BJ (cell line): ENCODE results near the gene PTTG1. TPM values are rescaled to one million over a fixed set of nuclear protein-coding genes. Genes with fewer than 3 reads are reported as not detected.

Experiments
- CTCF ChIA-PET: fragments of 350-600 bp; formaldehyde crosslinking; extraction: SDS; loops from one replicate; lab custom pipeline; 2021; ENCODE audit warnings: antibody characterized with exemption, inconsistent platforms; lab: Yijun Ruan, JAX
- POLR2A ChIA-PET: fragments of 300-600 bp; sonication (Branson Sonifier 250); formaldehyde crosslinking; extraction: SDS; loops from one replicate; lab custom pipeline; 2021; ENCODE audit warnings: antibody characterized with exemption; lab: Charles Lee
- DNase-seq: peaks from one replicate; pipeline ENCODE4 v3.0.0-alpha.2; 2011; ENCODE audit warnings: low read depth
- H3K27me3 ChIP-seq: 2 replicates; pipeline ENCODE4 v1.6.0; 2011; ENCODE audit warnings: low read length; ENCODE audit not compliant: control insufficient read depth, insufficient read depth
- H3K36me3 ChIP-seq: 2 replicates; pipeline ENCODE4 v1.5.1; 2011; ENCODE audit warnings: low read length; ENCODE audit not compliant: control insufficient read depth, insufficient read depth
- H3K4me3 ChIP-seq: 2 replicates; pipeline ENCODE4 v1.5.1; 2011; ENCODE audit warnings: low read depth, mild to moderate bottlenecking, control low read depth, low read length
- polyA plus RNA-seq: library from polyadenylated mRNA; depleted of rRNA; stranded (reverse); fragments of >200 nt; gene quantifications from 2 replicates; pipeline ENCODE4 v1.2.3, GENCODE V29; 2011
- TF ChIP-seq, protein P1 (sequence below): IDR thresholded peaks from 2 replicates; pipeline ENCODE4 v1.5.1; 2011; ENCODE audit warnings: low read depth, mild to moderate bottlenecking, control low read depth, inconsistent platforms, low read length, moderate library complexity; ENCODE audit not compliant: insufficient read depth

Gene PTTG1
- polyA plus RNA-seq, 1 experiment, result 59.3 TPM

DNA sequence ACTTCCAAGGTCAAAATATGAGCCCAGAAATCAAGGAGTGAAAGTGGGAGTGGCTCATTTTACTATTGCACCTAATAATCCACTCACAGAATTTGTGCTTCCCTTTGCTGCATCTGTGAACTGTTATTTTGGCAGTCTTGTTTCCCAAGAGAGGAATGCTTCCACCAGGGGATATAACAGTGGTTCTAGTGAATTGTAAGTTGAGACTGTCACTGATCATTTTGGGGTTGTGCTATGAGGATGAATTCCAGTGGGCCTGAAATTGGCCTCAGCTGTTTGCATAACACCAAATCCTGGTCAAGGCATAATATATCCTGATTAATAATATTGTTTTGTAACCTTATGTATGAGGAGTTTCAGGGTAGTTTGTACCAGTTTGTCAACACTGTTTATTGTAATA, 36.2 kb upstream of the PTTG1 start:
- TF ChIP-seq, protein P1, sequence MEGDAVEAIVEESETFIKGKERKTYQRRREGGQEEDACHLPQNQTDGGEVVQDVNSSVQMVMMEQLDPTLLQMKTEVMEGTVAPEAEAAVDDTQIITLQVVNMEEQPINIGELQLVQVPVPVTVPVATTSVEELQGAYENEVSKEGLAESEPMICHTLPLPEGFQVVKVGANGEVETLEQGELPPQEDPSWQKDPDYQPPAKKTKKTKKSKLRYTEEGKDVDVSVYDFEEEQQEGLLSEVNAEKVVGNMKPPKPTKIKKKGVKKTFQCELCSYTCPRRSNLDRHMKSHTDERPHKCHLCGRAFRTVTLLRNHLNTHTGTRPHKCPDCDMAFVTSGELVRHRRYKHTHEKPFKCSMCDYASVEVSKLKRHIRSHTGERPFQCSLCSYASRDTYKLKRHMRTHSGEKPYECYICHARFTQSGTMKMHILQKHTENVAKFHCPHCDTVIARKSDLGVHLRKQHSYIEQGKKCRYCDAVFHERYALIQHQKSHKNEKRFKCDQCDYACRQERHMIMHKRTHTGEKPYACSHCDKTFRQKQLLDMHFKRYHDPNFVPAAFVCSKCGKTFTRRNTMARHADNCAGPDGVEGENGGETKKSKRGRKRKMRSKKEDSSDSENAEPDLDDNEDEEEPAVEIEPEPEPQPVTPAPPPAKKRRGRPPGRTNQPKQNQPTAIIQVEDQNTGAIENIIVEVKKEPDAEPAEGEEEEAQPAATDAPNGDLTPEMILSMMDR, result no peak
- no peak for DNase-seq
- no peaks in the 10 kb centered on the region; the same call in 1 of the 2 replicates for H3K27me3 ChIP-seq
- POLR2A ChIA-PET, result no interaction called here
- H3K4me3 ChIP-seq, result no peak overlapping the region
- CTCF ChIA-PET, result no interaction called here
- no peaks in the 10 kb centered on the region for H3K36me3 ChIP-seq

GRCh38 chr5:160387445-160387844, 34.2 kb upstream of the PTTG1 start:
- H3K27me3 ChIP-seq, result no peaks in the 10 kb centered on the region
- no peak overlapping the region for H3K4me3 ChIP-seq
- ChIA-PET POLR2A (no interaction called here), CTCF (no interaction called here)
- TF ChIP-seq, protein P1, result no peak
- DNase-seq, result no peak
- H3K36me3 ChIP-seq, result no peaks in the 10 kb centered on the region

- ChIA-PET POLR2A (no interaction called here), CTCF (interaction anchor here (0.6 to 6.2 kb wide), 15 partner anchors 9 to 371 kb away, joined by 3 to 27 read pairs (median 4); partner anchors contain the start of gene C1QTNF2)
- H3K4me3 ChIP-seq, result no peak overlapping the region
- TF ChIP-seq, protein P1, result peak; percentile 51
- no peak for DNase-seq
- no peaks in the 10 kb centered on the region for H3K36me3 ChIP-seq
- H3K27me3 ChIP-seq, result no peaks in the 10 kb centered on the region
These were observed 30.6 kb upstream of the PTTG1 start for GRCh38 chr5:160390787-160391696.

- TF ChIP-seq, protein P1, result no peak
- POLR2A ChIA-PET, result no interaction called here
- CTCF ChIA-PET, result interaction anchor here (1.4 kb wide), 1 partner anchor 387 kb away, joined by 3 read pairs; no protein-coding TSS in a partner anchor
- DNase-seq, result no peak
- no peak overlapping the region for H3K4me3 ChIP-seq
- H3K27me3 ChIP-seq, result no peaks in the 10 kb centered on the region
- no peaks in the 10 kb centered on the region for H3K36me3 ChIP-seq
These were observed 26.5 kb upstream of the PTTG1 start for GRCh38 chr5:160395111-160395510.

GRCh38 chr5:160397492-160397891, 24.2 kb upstream of the PTTG1 start:
- no peak for DNase-seq
- no peaks in the 10 kb centered on the region for H3K36me3 ChIP-seq
- ChIA-PET POLR2A (no interaction called here), CTCF (interaction anchor here (1.6 kb wide), 1 partner anchor 52 kb away, joined by 3 read pairs; no protein-coding TSS in a partner anchor)
- TF ChIP-seq, protein P1, result no peak
- no peak overlapping the region for H3K4me3 ChIP-seq
- H3K27me3 ChIP-seq, result no peaks in the 10 kb centered on the region
